ENCODE data around the gene PRPS2. TPM values are rescaled to one million over a fixed set of nuclear protein-coding genes. Genes with fewer than 3 reads are reported as not detected.

The PRPS2 gene
- total and polyA plus RNA-seq, 2 of the 8 experiments (the other 6 are each of a cell fraction or from before 2014, with no cell fraction given) = 11.8 to 31.4 TPM

- TF ChIP-seq CHD7 (IDR thresholded peaks at IDR 0.05; ENCODE audit: insufficient replicate concordance, low read length) (no peak), CREB1 (IDR thresholded peaks at IDR 0.05) (no peak), TBP (IDR thresholded peaks at IDR 0.05; ENCODE audit: low read depth, low read length) (no peak), CHD2 (IDR thresholded peaks at IDR 0.05; ENCODE audit: low read length) (no peak), POU5F1 (IDR thresholded peaks at IDR 0.05; ENCODE audit: low read depth, low read length) (no peak), RBBP5 (IDR thresholded peaks at IDR 0.05; ENCODE audit: borderline replicate concordance, low read depth, low read length) (no peak), HDAC2 (IDR thresholded peaks at IDR 0.05; ENCODE audit: borderline replicate concordance in 1 of 2, low read depth in 2 of 2, low read length in 2 of 2) (no peak), RAD21 (IDR thresholded peaks at IDR 0.05 in 1 of 2, conservative IDR thresholded peaks at IDR 0.05 in 1 of 2; ENCODE audit: low read depth in 2 of 2, low read length in 2 of 2) (no peak), ASH2L (IDR thresholded peaks at IDR 0.05; ENCODE audit: low read length) (no peak), RFX5 (IDR thresholded peaks at IDR 0.05; ENCODE audit: borderline replicate concordance, low read depth, low read length) (no peak)
Measured at GRCh38 chrX:12844319-12844718, 53.1 kb downstream of the PRPS2 start (continued).
